Rectal smooth muscle tissue (tissue), 1 donor: ENCODE data around the gene IFI27L2.

Experiments used
- H3K27ac ChIP-seq: one replicate; pipeline ENCODE4 v1.7.0; 2013; ENCODE audit warnings: low read depth, low read length, inconsistent platforms
- H3K27me3 ChIP-seq: one replicate; pipeline ENCODE4 v1.7.0; 2013; ENCODE audit warnings: low read length; ENCODE audit not compliant: control insufficient read depth, insufficient read depth
- H3K36me3 ChIP-seq: one replicate; pipeline ENCODE4 v1.7.0; 2013; ENCODE audit warnings: low read length; ENCODE audit not compliant: control insufficient read depth, insufficient read depth
- H3K4me1 ChIP-seq: one replicate; pipeline ENCODE4 v1.7.0; 2013; ENCODE audit warnings: low read length; ENCODE audit not compliant: control insufficient read depth, insufficient read depth
- H3K4me3 ChIP-seq: one replicate; pipeline ENCODE4 v1.7.0; 2013; ENCODE audit warnings: low read length
- H3K9ac ChIP-seq: one replicate; pipeline ENCODE4 v1.7.0; 2013; ENCODE audit warnings: low read length

IFI27L2 gene

GRCh38 chr14:94116701-94117100 is 12.7 kb downstream of the IFI27L2 start:
- H3K27ac ChIP-seq: no peak overlapping the region
- no peaks in the 10 kb centered on the region for H3K36me3 ChIP-seq
- H3K4me1 ChIP-seq: no peaks in the 10 kb centered on the region
- H3K4me3 ChIP-seq: no peak overlapping the region
- H3K9ac ChIP-seq: no peak overlapping the region
- H3K27me3 ChIP-seq: no peaks in the 10 kb centered on the region

GRCh38 chr14:94115631-94116030 is 13.8 kb downstream of the IFI27L2 start:
- H3K4me3 ChIP-seq: no peak overlapping the region
- no peak overlapping the region for H3K27ac ChIP-seq

GRCh38 chr14:94115058-94115591 is 14.3 kb downstream of the IFI27L2 start:
- Histone ChIP-seq H3K4me3 (no peak overlapping the region), H3K36me3 (no peaks in the 10 kb centered on the region), H3K4me1 (no peaks in the 10 kb centered on the region), H3K9ac (no peak overlapping the region), H3K27ac (no peak overlapping the region), H3K27me3 (no peaks in the 10 kb centered on the region)

More at GRCh38 chr14:94115631-94116030, 13.8 kb downstream of the IFI27L2 start:
- Histone ChIP-seq H3K9ac (no peak overlapping the region), H3K4me1 (no peaks in the 10 kb centered on the region), H3K27me3 (no peaks in the 10 kb centered on the region), H3K36me3 (no peaks in the 10 kb centered on the region)

GRCh38 chr14:94114589-94115057 is 14.8 kb downstream of the IFI27L2 start:
- Histone ChIP-seq H3K4me3 (no peak overlapping the region), H3K27me3 (no peaks in the 10 kb centered on the region), H3K4me1 (no peaks in the 10 kb centered on the region), H3K9ac (no peak overlapping the region), H3K27ac (no peak overlapping the region), H3K36me3 (no peaks in the 10 kb centered on the region)

- H3K27me3 ChIP-seq: no peaks in the 10 kb centered on the region
- H3K36me3 ChIP-seq: no peaks in the 10 kb centered on the region
- H3K27ac ChIP-seq: no peak overlapping the region
- H3K9ac ChIP-seq: no peak overlapping the region
- no peaks in the 10 kb centered on the region for H3K4me1 ChIP-seq
- no peak overlapping the region for H3K4me3 ChIP-seq
These were observed 15.4 kb downstream of the IFI27L2 start for GRCh38 chr14:94113908-94114588.

GRCh38 chr14:94113490-94113889 is 15.9 kb downstream of the IFI27L2 start:
- no peak overlapping the region for H3K27ac ChIP-seq
- H3K9ac ChIP-seq: no peak overlapping the region
- H3K4me3 ChIP-seq: no peak overlapping the region

GRCh38 chr14:94113073-94113472 is 16.3 kb downstream of the IFI27L2 start:
- no peak overlapping the region for H3K27ac ChIP-seq

More at GRCh38 chr14:94113490-94113889, 15.9 kb downstream of the IFI27L2 start:
- H3K27me3 ChIP-seq: no peaks in the 10 kb centered on the region
- H3K36me3 ChIP-seq: no peaks in the 10 kb centered on the region
- no peaks in the 10 kb centered on the region for H3K4me1 ChIP-seq

GRCh38 chr14:94112513-94113063 is 16.8 kb downstream of the IFI27L2 start:
- H3K4me3 ChIP-seq: peak overlapping the region; percentile 44
- H3K27ac ChIP-seq: no peak overlapping the region
- H3K27me3 ChIP-seq: no peaks in the 10 kb centered on the region
- no peak overlapping the region for H3K9ac ChIP-seq
- H3K4me1 ChIP-seq: no peaks in the 10 kb centered on the region
- H3K36me3 ChIP-seq: no peaks in the 10 kb centered on the region

More at GRCh38 chr14:94113073-94113472, 16.3 kb downstream of the IFI27L2 start:
- no peaks in the 10 kb centered on the region for H3K4me1 ChIP-seq
- no peaks in the 10 kb centered on the region for H3K36me3 ChIP-seq
- no peak overlapping the region for H3K9ac ChIP-seq
- H3K4me3 ChIP-seq: no peak overlapping the region
- no peaks in the 10 kb centered on the region for H3K27me3 ChIP-seq

- peak overlapping the region; percentile 67 for H3K4me3 ChIP-seq
- no peaks in the 10 kb centered on the region for H3K4me1 ChIP-seq
- no peaks in the 10 kb centered on the region for H3K27me3 ChIP-seq
- H3K9ac ChIP-seq: peak overlapping the region; percentile 32
- no peaks in the 10 kb centered on the region for H3K36me3 ChIP-seq
- H3K27ac ChIP-seq: no peak overlapping the region
These were observed 17.9 kb downstream of the IFI27L2 start for GRCh38 chr14:94111276-94112095.

GRCh38 chr14:94110552-94111181 is 18.7 kb downstream of the IFI27L2 start, which contains the start of gene IFI27:
IFI27 (plus strand) TSS chr14:94110736.
- Histone ChIP-seq H3K27ac (peak within 1 kb of the TSS; percentile 48), H3K4me1 (no peaks in the 10 kb centered on the region), H3K4me3 (peak within 1 kb of the TSS; percentile 67), H3K36me3 (no peaks in the 10 kb centered on the region), H3K9ac (peak within 1 kb of the TSS; percentile 32), H3K27me3 (no peaks in the 10 kb centered on the region)

GRCh38 chr14:94109915-94110250 is 19.5 kb downstream of the IFI27L2 start:
- H3K4me1 ChIP-seq: no peaks in the 10 kb centered on the region
- H3K27me3 ChIP-seq: no peaks in the 10 kb centered on the region
- no peaks in the 10 kb centered on the region for H3K36me3 ChIP-seq
- peak overlapping the region; percentile 25 for H3K4me3 ChIP-seq
- no peak overlapping the region for H3K27ac ChIP-seq
- H3K9ac ChIP-seq: no peak overlapping the region

GRCh38 chr14:94104731-94105130 is 24.7 kb downstream of the IFI27L2 start:
- H3K4me3 ChIP-seq: no peak overlapping the region
- no peak overlapping the region for H3K9ac ChIP-seq
- no peaks in the 10 kb centered on the region for H3K4me1 ChIP-seq
- no peak overlapping the region for H3K27ac ChIP-seq
- no peaks in the 10 kb centered on the region for H3K36me3 ChIP-seq
- H3K27me3 ChIP-seq: no peaks in the 10 kb centered on the region
